ENCODE data around the gene CPLANE2. TPM values are rescaled to one million over a fixed set of nuclear protein-coding genes. Genes with fewer than 3 reads are reported as not detected.
"Not testable (repeated sequence)": the region's sequence is repeated elsewhere in the genome, so short reads cannot be mapped to it uniquely, and the experiment has no call there.

Gene CPLANE2
- total RNA-seq, 1 donor from 2014 or later = 8.6 TPM

DNA sequence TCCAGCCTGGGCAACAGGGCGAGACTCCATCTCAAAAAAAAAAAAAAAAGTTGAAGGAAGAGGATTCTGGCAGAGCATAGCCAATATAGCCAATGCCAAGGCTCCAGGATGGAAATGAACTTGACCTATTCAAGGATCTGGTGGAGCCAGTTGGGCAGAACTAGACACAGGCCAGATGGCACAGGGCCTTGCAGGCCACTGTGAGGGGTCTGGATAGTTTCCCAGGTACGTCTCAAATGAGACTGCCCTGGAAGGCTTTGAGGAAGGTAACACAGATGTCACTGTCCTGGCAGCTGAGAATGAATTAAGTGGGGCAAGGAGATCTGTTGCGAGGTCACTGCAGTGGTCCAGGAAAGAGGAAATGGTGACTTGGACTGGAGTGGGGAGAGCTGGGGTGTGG lies 12.5 kb downstream of the CPLANE2 start:
- Histone ChIP-seq H3K79me2 (ENCODE audit: insufficient read depth, low read length) (no peaks in the 10 kb centered on the region), H3K36me3 (ENCODE audit: insufficient read depth, low read length) (no peaks in the 10 kb centered on the region), H2AFZ (ENCODE audit: low read depth, low read length) (no peak overlapping the region), H3K27me3 (ENCODE audit: insufficient read depth, low read length) (peaks cover 25% of the 10 kb centered on the region), H3K4me3 (ENCODE audit: insufficient read depth, low read depth, low read length) (no peak overlapping the region), H3K9ac (ENCODE audit: low read length) (no peak overlapping the region), H3K9me3 (ENCODE audit: insufficient read depth, low read depth, low read length) (peaks cover 6% of the 10 kb centered on the region), H3K4me2 (ENCODE audit: low read length) (no peak overlapping the region), H4K20me1 (ENCODE audit: insufficient read depth, low read length) (no peaks in the 10 kb centered on the region), H3K27ac (ENCODE audit: low read depth, low read length) (no peak overlapping the region), H3K4me1 (ENCODE audit: insufficient read depth, low read length) (peaks cover 7% of the 10 kb centered on the region)
- H3K27ac Mint-ChIP-seq (ENCODE audit: unreplicated experiment) = no peak overlapping the region
- H3K4me1 Mint-ChIP-seq (ENCODE audit: low read depth, unreplicated experiment) = no peaks in the 10 kb centered on the region
- H3K4me3 Mint-ChIP-seq (ENCODE audit: unreplicated experiment) = no peak overlapping the region
- DNase-seq (ENCODE audit: low read depth) (no peak), FAIRE-seq (no peak)
- peaks cover 5% of the 10 kb centered on the region for H3K36me3 Mint-ChIP-seq (ENCODE audit: low read depth, unreplicated experiment)
- TF ChIP-seq, protein P1, sequence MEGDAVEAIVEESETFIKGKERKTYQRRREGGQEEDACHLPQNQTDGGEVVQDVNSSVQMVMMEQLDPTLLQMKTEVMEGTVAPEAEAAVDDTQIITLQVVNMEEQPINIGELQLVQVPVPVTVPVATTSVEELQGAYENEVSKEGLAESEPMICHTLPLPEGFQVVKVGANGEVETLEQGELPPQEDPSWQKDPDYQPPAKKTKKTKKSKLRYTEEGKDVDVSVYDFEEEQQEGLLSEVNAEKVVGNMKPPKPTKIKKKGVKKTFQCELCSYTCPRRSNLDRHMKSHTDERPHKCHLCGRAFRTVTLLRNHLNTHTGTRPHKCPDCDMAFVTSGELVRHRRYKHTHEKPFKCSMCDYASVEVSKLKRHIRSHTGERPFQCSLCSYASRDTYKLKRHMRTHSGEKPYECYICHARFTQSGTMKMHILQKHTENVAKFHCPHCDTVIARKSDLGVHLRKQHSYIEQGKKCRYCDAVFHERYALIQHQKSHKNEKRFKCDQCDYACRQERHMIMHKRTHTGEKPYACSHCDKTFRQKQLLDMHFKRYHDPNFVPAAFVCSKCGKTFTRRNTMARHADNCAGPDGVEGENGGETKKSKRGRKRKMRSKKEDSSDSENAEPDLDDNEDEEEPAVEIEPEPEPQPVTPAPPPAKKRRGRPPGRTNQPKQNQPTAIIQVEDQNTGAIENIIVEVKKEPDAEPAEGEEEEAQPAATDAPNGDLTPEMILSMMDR (IDR thresholded peaks at IDR 0.05; ENCODE audit: insufficient read depth, low read depth, low read length) = no peak
- TF ChIP-seq EZH2 (IDR thresholded peaks at IDR 0.05; ENCODE audit: insufficient read depth, low read length) = no peak
- H3K9me3 Mint-ChIP-seq (ENCODE audit: unreplicated experiment) = peaks cover 7% of the 10 kb centered on the region
- H3K27me3 Mint-ChIP-seq (ENCODE audit: low read depth, unreplicated experiment) = peaks cover 60% of the 10 kb centered on the region

DNA sequence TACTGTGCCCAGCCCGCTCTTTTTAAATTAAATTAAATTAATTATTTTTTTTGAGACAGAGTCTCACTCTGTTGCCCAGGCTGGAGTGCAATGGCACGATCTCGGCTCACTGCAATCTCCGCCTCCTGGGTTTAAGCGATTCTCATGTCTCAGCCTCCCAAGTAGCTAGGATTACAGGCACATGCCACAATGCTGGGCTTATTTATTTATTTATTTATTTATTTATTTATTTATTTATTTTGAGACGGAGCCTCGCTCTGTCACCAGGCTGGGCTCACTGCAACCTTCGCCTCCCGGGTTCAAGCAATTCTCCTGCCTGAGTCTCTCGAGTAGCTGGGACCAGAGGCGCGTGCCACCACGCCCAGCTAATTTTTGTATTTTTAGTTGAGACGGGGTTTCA lies 14.3 kb downstream of the CPLANE2 start:
- not testable (repeated sequence) for DNase-seq (ENCODE audit: low read depth); H3K4me3 ChIP-seq (ENCODE audit: insufficient read depth, low read depth, low read length); H3K36me3 ChIP-seq (ENCODE audit: insufficient read depth, low read length); H3K79me2 ChIP-seq (ENCODE audit: insufficient read depth, low read length); H3K36me3 Mint-ChIP-seq (ENCODE audit: low read depth, unreplicated experiment); H3K9me3 ChIP-seq (ENCODE audit: insufficient read depth, low read depth, low read length); H2AFZ ChIP-seq (ENCODE audit: low read depth, low read length); H3K4me1 ChIP-seq (ENCODE audit: insufficient read depth, low read length); H3K4me2 ChIP-seq (ENCODE audit: low read length); H3K9me3 Mint-ChIP-seq (ENCODE audit: unreplicated experiment); H3K4me1 Mint-ChIP-seq (ENCODE audit: low read depth, unreplicated experiment); H3K27ac ChIP-seq (ENCODE audit: low read depth, low read length); FAIRE-seq; H3K4me3 Mint-ChIP-seq (ENCODE audit: unreplicated experiment); H3K27ac Mint-ChIP-seq (ENCODE audit: unreplicated experiment); H4K20me1 ChIP-seq (ENCODE audit: insufficient read depth, low read length); H3K9ac ChIP-seq (ENCODE audit: low read length)
- H3K27me3 Mint-ChIP-seq (ENCODE audit: low read depth, unreplicated experiment) = peaks cover 51% of the 10 kb centered on the region
- H3K27me3 ChIP-seq (ENCODE audit: insufficient read depth, low read length) = peaks cover 15% of the 10 kb centered on the region

DNA sequence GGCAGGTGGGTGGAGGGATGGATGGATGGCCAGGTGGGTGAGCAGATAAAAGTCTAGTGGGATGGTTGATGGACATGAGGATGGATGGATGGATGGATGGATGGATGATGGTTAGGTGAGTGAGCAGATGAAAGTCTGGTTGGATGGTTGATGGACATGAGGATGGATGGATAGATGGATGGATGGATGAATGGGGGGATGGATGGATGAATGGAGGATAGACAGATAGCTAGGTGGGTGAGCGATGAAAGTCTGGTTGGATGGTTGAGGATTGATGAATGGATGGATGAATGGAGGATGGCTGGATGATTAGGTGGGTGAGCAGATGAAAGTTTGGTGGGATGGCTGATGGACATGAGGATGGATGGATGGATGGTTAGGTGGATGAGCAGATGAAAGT lies 15.5 kb downstream of the CPLANE2 start:
- no peak overlapping the region for H3K4me3 Mint-ChIP-seq (ENCODE audit: unreplicated experiment)
- DNase-seq (ENCODE audit: low read depth) (no peak), FAIRE-seq (no peak)
- Histone ChIP-seq H3K27me3 (ENCODE audit: insufficient read depth, low read length) (peaks cover 6% of the 10 kb centered on the region), H3K4me2 (ENCODE audit: low read length) (no peak overlapping the region), H3K27ac (ENCODE audit: low read depth, low read length) (no peak overlapping the region), H3K9me3 (ENCODE audit: insufficient read depth, low read depth, low read length) (peaks cover 4% of the 10 kb centered on the region), H4K20me1 (ENCODE audit: insufficient read depth, low read length) (no peaks in the 10 kb centered on the region), H3K4me3 (ENCODE audit: insufficient read depth, low read depth, low read length) (no peak overlapping the region), H3K4me1 (ENCODE audit: insufficient read depth, low read length) (peaks cover 7% of the 10 kb centered on the region), H3K79me2 (ENCODE audit: insufficient read depth, low read length) (no peaks in the 10 kb centered on the region), H2AFZ (ENCODE audit: low read depth, low read length) (no peak overlapping the region), H3K9ac (ENCODE audit: low read length) (no peak overlapping the region), H3K36me3 (ENCODE audit: insufficient read depth, low read length) (no peaks in the 10 kb centered on the region)
- H3K4me1 Mint-ChIP-seq (ENCODE audit: low read depth, unreplicated experiment) = peaks cover 2% of the 10 kb centered on the region
- H3K36me3 Mint-ChIP-seq (ENCODE audit: low read depth, unreplicated experiment) = peaks cover 2% of the 10 kb centered on the region
- H3K27ac Mint-ChIP-seq (ENCODE audit: unreplicated experiment) = no peak overlapping the region
- H3K27me3 Mint-ChIP-seq (ENCODE audit: low read depth, unreplicated experiment) = peaks cover 44% of the 10 kb centered on the region
- TF ChIP-seq, protein P1 (IDR thresholded peaks at IDR 0.05; ENCODE audit: insufficient read depth, low read depth, low read length) = no peak
- TF ChIP-seq EZH2 (IDR thresholded peaks at IDR 0.05; ENCODE audit: insufficient read depth, low read length) = no peak
- peaks cover 7% of the 10 kb centered on the region for H3K9me3 Mint-ChIP-seq (ENCODE audit: unreplicated experiment)
